Measurements from ENCODE around the gene CELF2.

DNA sequence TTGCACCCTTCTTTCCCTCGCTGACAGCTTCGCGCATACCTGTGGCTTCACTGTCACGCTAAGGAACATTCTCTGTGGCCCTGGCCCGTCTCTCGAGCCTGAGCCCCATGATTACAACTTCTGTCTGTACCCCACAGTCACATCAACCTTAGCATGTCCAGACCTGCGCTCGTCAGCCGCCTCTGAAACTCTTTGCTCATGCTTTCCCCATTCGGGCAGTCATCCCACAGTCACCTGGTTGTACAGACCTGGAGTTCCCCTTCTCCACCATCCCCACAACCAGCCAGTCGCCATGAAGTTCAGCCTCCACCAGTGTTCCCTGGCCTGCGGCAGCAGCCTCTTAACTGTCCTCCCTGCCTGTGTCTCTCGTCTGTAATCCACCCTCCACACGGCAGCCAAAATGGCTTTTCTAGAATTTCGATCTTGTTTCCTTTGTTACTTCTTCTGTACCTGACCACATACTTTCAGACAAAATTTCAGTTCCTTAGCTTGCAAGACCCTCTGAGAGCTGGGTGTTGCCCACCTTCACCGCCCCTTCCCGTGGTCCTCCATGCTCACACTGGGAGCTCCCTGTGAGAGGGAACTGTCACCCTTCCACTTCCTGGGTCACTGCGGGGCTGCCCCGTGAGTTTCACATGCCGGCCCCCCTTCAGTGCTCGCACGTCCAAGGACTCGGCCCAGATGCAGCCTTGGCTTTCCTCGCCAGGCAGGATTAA lies 229.2 kb downstream of the CELF2 start:
- TF ChIP-seq CTCF (IDR thresholded peaks at IDR 0.05 in 8 of 11, conservative IDR thresholded peaks at IDR 0.05 in 3 of 11) (no peak), POLR2A (IDR thresholded peaks at IDR 0.05) (no peak), POLR2AphosphoS5 (IDR thresholded peaks at IDR 0.05) (peak in 1 of 3 donors; percentile 65)

Measured in spleen (tissue), 7 donors.